K562 treated with DMSO at 1 percent for 4 hours (cell line): ENCODE results near the gene CERS1. TPM values are rescaled to one million over a fixed set of nuclear protein-coding genes. Genes with fewer than 3 reads are reported as not detected.

Experiments used
- total RNA-seq: library from RNA; unstranded; fragments of 300-600 nt; gene quantifications from 2 replicates; pipeline ENCODE4 v1.2.3, GENCODE V29; 2022; ENCODE audit not compliant: insufficient read depth

CERS1 gene, protein sequence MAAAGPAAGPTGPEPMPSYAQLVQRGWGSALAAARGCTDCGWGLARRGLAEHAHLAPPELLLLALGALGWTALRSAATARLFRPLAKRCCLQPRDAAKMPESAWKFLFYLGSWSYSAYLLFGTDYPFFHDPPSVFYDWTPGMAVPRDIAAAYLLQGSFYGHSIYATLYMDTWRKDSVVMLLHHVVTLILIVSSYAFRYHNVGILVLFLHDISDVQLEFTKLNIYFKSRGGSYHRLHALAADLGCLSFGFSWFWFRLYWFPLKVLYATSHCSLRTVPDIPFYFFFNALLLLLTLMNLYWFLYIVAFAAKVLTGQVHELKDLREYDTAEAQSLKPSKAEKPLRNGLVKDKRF
- 0.74 TPM in 1 of 2 replicates, not detected in the other for total RNA-seq

DNA sequence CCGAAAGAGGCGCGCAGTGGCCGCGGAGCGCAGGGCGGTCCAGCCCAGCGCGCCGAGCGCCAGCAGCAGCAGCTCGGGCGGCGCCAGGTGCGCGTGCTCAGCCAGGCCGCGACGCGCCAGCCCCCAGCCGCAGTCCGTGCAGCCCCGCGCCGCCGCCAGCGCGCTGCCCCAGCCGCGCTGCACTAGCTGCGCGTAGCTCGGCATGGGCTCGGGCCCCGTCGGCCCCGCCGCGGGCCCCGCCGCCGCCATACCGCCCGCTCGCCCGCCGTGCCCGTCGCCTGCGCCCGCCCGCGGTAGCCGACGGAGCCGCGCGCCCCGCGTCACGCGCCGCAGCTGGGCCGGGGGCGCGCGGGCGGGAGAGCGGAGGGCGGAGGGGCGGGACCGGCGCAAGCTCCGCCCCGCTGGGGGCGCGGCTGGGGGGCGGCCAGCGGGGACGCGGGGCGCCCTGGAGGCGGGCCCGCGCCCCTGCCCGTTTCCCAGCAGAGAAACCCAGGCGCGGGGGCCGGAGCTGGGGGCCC, at the start of gene CERS1:
TSS of gene CERS1 (minus strand) at position 335 of the 518 bp plus-strand sequence. CDS start at position 249, 86 bp downstream.

DNA sequence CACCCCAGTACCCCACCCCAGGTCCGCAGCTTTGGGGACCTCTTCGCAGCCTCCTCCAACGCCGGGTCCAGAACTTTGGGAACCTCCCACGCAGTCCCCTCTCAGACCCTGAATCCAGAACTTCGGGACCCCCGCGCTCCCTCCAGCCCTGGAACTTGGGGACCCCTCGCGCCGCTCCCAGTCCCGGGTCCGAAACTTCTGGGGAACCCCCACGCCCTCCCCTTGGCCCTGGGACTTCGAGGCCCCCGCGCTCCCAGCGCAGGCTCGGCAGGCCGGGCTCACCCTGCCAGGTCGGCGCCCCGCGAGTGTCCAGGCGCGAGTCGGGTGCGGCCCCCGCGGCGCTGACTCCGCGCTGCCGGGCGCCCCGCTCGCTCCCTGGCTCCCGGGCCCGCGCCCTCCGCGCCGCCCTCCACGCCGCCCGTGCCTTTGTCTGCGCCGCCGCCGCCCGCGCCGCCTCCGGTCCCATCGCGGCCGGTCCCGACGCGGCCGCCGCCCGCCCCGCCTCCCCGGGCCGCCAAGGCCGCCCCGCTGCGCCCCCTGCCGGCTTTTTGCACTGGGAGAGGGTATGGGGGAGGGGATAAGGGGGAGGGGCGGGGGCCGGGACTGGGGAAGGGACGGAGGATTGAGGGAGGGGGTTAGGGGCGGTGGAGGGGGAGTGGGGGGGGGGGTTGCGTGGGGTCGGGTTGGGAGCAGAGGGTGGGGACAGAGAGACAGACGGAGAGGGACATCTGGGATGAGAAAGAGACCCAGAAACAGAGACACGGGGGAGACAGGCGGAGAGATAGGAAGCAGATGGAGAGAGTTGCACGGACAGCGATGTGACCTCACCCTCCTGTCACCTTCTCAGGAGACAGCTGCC, 45.0 kb upstream of the CERS1 start, which contains the start of gene HOMER3:
TSS of gene HOMER3 (minus strand) at position 449 of the 859 bp plus-strand sequence. CDS start 2,235 bp downstream, outside the sequence.

DNA sequence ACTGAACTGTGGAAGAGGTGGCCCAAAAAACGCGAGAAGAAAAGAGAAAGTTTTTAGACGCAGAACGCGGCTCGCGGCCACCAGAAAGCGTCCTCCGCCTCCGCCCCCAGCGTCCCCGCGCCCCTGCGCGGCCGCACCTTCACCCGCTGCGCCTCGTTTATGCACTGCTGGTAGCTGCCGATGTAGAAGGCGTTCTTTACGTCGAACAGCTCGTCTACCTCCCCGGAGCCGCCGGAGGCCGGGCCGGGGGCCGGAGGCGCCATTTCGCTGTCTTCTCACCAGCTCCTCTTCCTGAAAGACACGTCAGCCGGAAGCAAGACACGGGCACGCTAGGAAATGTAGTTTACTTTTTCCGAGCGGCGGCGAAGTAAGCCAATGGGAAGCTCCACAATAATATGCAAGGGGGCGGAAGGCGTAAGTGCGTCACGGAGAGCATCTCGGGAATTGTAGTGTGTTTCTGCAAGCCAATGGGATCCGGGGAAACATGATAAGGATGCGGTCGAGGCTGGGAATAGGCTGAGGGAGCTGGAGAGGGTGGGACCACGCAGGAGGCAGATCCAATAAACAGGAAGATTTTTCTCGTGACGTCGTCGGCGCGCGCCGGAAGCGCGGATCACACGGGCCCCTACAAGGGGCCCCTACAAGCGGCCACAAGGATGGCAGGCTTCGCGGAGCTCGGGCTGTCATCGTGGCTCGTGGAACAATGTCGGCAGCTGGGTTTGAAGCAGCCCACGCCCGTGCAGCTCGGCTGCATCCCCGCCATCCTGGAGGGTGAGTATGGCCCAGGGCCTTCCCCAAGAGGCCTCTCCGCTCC, 23.3 kb upstream of the CERS1 start, which contains the start of the genes COPE and DDX49:
TSS of gene COPE (minus strand) at position 302 of the 814 bp plus-strand sequence. CDS start at position 263, 39 bp downstream.
TSS of gene DDX49 (plus strand) at position 630 of the 814 bp plus-strand sequence. CDS start at position 657, 27 bp downstream.

DNA sequence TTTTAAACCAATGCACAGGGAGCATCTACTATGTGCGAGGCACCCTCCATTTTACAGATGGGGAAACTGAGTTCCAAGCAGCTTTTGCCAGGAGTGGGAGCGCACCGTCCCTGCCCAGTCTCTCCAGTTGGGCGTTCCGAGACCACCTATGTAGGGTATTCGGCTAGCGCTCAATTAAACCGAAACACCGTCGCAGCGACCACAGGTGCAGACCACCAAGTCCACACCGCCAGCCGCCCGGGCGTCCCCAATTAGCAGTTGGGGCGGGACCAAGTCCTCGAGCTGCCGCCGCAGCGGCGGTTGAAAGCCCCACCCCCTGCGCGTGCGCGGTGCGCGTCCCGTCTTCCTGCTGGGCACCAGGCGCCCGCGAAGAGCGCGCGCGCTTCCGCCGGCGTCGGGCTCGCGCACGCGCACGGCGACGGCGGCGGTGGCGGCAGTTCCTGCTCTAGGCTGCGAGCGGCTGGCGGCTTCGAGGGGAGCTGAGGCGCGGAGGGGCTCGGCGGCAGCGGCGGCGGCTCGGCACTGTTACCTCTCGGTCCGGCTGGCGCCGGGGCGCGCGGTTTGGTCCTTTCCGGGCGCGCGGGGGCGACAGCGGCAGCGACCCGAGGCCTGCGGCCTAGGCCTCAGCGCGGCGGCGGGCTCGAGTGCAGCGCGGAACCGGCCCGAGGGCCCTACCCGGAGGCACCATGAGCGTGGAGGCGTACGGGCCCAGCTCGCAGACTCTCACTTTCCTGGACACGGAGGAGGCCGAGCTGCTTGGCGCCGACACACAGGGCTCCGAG, 64.2 kb downstream of the CERS1 start, which contains the start of gene UPF1:
TSS of gene UPF1 (plus strand) at position 436 of the 782 bp plus-strand sequence. CDS start at position 687, 251 bp downstream.

Other genes starting within 250 kb of the CERS1 start
- 11.7 and 13.6 TPM in 2 replicates for gene CRTC1, start 212.5 kb downstream of the CERS1 start, total RNA-seq
- not detected in 2 replicates for gene COMP, start 104.9 kb downstream of the CERS1 start, total RNA-seq
- 72.8 and 86.1 TPM in 2 replicates for gene UPF1, start 64.2 kb downstream of the CERS1 start, total RNA-seq
- 391 and 452 TPM in 2 replicates for gene COPE, start 23.2 kb upstream of the CERS1 start, total RNA-seq
- 68.2 and 90.6 TPM in 2 replicates for gene DDX49, start 23.6 kb upstream of the CERS1 start, total RNA-seq
- 8.1 and 8.2 TPM in 2 replicates for gene HOMER3, start 45.1 kb upstream of the CERS1 start, total RNA-seq
- gene SUGP2, start 137.4 kb upstream of the CERS1 start, total RNA-seq = 53.2 and 71.3 TPM in 2 replicates
- gene ARMC6, start 137.4 kb upstream of the CERS1 start, total RNA-seq = 33.5 and 46.5 TPM in 2 replicates
- 20.4 and 26.7 TPM in 2 replicates for gene SLC25A42, start 167.8 kb upstream of the CERS1 start, total RNA-seq
- 38.7 and 41.5 TPM in 2 replicates for gene TMEM161A, start 242.3 kb upstream of the CERS1 start, total RNA-seq